Measurements from ENCODE around the gene CACNA1D.

GRCh38 chr3:53733446-53733845 lies 239.0 kb downstream of the CACNA1D start:
- TF ChIP-seq POLR2AphosphoS5 (IDR thresholded peaks at IDR 0.05; ENCODE audit: borderline replicate concordance, low read depth, low read length): no peak
- no peak for TF ChIP-seq EZH2 (IDR thresholded peaks at IDR 0.05)
- TF ChIP-seq FOXP2 (optimal IDR thresholded peaks at IDR 0.05; ENCODE audit: control extremely low read depth, extremely low read length, insufficient read depth): no peak
